ENCODE results near the gene DNAJB2.
"Not testable (repeated sequence)": the region's sequence is repeated elsewhere in the genome, so short reads cannot be mapped to it uniquely, and the experiment has no call there.

DNAJB2 gene

DNA sequence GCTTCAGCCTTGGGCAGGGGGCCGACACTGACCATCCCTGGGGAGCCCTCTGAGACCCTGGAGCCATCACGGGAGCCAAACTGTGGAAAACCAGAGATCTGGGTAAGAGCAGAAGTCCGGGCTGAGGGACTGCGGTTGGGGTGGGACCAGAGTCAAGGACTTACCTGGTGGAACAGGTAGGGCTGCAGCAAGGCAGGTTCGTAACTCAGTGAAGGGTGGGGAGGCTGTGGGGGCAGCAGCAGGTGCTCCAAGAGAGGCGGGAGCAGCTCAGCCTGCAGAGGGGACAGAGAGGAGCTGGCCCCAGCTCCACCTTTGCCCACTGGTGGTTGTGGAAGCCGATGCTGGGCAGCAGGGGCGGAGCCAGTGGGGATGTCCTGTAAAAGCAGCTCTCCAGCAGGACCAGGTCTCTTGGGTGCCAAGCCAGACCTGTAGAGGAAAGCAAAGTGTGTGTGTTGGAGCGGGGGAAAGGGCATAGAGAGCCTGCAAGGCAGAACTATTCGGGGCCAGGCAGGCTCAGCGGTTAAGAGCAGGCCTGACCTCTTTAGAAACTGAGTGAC is 23.3 kb downstream of the DNAJB2 start:
- no peaks in the 10 kb centered on the region for H3K36me3 Mint-ChIP-seq (ENCODE audit: low read depth)
- no peaks in the 10 kb centered on the region for H3K9me3 Mint-ChIP-seq
- no peaks in the 10 kb centered on the region for H3K4me1 Mint-ChIP-seq
- H3K27ac Mint-ChIP-seq, result no peak overlapping the region
- H3K4me3 Mint-ChIP-seq, result no peak overlapping the region
- no peak for TF ChIP-seq CTCF (IDR thresholded peaks at IDR 0.05; ENCODE audit: unreplicated experiment in 3 of 3)
- H3K27me3 Mint-ChIP-seq (ENCODE audit: low read depth), result peaks cover 95% of the 10 kb centered on the region

DNA sequence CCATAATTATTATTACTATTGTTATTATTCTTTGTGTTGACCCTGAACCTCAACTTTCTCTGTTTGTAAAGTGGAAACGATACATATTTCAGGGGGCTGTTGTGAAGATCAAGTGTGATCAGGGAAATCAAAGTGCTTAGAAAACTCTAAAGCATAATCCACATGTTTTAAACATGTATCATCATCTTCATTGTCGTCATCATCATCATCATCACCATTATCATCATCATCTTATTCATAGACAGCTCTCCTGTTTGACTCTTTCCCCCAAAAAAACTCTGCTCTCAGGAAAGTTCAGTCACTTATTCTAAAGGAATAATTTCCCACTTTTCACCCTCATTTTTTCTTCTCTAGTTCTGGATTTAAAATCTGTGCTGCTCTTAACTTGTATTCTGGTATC is 25.1 kb downstream of the DNAJB2 start:
- Mint-ChIP-seq H3K27ac (no peak overlapping the region), H3K9me3 (no peaks in the 10 kb centered on the region)
- TF ChIP-seq CTCF (IDR thresholded peaks at IDR 0.05; ENCODE audit: unreplicated experiment in 3 of 3), result no peak

GRCh38 chr2:219306047-219306446 is 26.9 kb downstream of the DNAJB2 start:
- Mint-ChIP-seq H3K4me3 (no peak overlapping the region), H3K27me3 (ENCODE audit: low read depth) (peaks cover 99% of the 10 kb centered on the region), H3K4me1 (no peaks in the 10 kb centered on the region), H3K27ac (no peak overlapping the region), H3K9me3 (no peaks in the 10 kb centered on the region), H3K36me3 (ENCODE audit: low read depth) (no peaks in the 10 kb centered on the region)
- no peak for TF ChIP-seq CTCF (IDR thresholded peaks at IDR 0.05; ENCODE audit: unreplicated experiment in 3 of 3)

More for the DNA sequence above, 25.1 kb downstream of the DNAJB2 start:
- no peaks in the 10 kb centered on the region for H3K36me3 Mint-ChIP-seq (ENCODE audit: low read depth)
- peaks cover 100% of the 10 kb centered on the region for H3K27me3 Mint-ChIP-seq (ENCODE audit: low read depth)
- no peak overlapping the region for H3K4me3 Mint-ChIP-seq
- no peaks in the 10 kb centered on the region for H3K4me1 Mint-ChIP-seq

DNA sequence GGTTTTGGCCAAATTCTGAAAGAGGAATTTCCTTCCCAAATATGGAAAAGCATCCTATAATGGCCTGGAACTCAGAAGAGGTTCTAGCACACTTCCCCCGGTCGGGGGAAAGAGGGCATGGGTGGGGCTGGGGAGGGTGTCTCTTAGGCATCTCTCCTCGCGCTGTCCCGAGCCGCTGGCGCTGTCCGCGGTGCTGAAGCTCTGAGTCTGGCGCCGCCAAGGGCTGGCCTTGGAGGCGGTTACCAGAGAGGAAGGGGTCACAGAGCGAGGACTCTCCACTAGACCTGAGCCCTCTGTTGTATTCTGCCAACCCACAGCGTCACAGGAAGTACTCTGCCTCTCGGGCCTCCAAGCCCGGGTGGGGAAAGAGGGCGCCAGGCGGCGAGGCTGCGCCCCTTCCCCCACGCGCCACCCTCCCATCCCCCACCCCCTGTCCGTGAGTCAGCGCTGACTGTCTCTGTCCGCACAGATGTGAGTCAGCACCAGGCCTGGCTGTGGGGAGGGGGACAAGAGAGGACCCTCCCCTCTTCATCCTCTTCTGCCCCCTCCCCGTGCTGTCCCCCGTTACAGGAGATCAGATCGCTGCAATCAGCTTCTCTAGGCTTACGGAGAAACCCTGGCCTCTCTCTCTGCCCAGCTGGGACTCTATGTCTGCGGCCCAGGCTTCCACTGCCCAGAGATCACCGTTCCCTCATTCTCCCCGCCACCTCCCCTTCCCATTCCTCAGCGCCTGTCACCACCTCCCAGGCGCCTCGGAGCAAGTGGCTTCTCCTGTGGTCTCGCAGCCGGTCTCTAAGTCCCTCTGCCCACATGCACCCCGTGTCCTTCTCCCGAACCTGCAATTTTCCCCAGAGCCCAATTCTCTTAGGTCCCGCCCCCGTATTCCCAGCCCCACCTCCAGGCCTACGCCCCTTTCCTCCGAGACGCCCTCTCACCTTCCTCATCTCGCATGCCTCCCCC is 29.3 kb downstream of the DNAJB2 start:
- H3K27ac Mint-ChIP-seq, result no peak overlapping the region
- no peak for TF ChIP-seq CTCF (IDR thresholded peaks at IDR 0.05; ENCODE audit: unreplicated experiment in 3 of 3)
- no peaks in the 10 kb centered on the region for H3K4me1 Mint-ChIP-seq
- H3K27me3 Mint-ChIP-seq (ENCODE audit: low read depth), result peaks cover 84% of the 10 kb centered on the region
- H3K9me3 Mint-ChIP-seq, result peaks cover 2% of the 10 kb centered on the region
- H3K36me3 Mint-ChIP-seq (ENCODE audit: low read depth), result no peaks in the 10 kb centered on the region
- H3K4me3 Mint-ChIP-seq, result peak overlapping the region in 2 of 3 experiments; percentile 42 to 66

DNA sequence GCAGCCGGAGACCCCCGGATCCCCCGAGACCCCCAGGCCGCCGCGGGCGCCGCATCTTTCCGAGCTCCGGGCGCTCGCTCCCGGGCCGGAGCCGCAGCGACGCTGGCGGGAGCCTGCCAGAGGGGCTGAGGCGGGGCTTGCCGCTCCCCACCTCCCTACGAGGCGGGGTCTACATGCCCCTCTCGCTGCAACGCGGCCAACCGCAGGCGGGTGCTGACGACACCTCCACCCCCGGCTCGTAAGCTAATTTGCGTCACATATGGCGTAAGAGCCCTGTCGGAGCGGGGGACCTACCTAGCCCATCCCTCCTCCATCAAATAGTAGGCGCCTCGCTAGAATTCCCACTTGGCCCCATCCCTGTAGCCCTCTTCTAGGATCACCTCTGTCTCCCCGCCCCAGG is 30.1 kb downstream of the DNAJB2 start, which contains the start of gene PTPRN:
PTPRN (minus strand) TSS at position 124 of the 400 bp plus-strand sequence; CDS start at position 55, 69 bp downstream.
- no peak within 1 kb of the TSS for H3K27ac Mint-ChIP-seq

DNA sequence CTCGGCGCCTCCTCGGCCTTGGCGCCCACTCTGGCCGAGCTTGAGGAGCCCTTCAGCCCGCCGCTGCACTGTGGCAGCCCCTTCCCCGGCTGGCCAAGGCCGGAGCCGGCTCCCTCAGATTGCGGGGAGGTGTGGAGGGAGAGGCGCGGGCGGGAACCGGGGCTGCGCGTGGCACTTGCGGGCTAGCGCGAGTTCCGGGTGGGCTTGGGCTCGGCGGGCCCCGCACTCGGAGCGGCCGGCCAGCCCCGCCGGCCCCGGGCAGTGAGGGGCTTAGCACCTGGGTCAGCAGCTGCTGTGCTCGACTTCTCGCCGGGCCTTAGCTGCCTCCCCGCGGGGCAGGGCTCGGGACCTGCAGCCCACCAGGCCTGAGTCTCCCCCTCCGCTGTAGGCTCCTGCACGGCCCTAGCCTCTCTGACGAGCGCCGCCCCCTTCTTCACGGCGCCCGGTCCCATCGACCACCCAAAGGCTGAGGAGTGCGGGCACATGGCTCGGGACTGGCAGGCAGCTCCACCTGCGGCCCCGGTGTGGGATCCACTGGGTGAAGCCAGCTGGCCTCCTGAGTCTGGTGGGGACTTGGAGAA is 33.6 kb downstream of the DNAJB2 start:
- H3K4me1 Mint-ChIP-seq; H3K9me3 Mint-ChIP-seq; H3K4me3 Mint-ChIP-seq; H3K27ac Mint-ChIP-seq; H3K36me3 Mint-ChIP-seq (ENCODE audit: low read depth): not testable (repeated sequence)
- H3K27me3 Mint-ChIP-seq (ENCODE audit: low read depth), result peaks cover 43% of the 10 kb centered on the region

More for the DNA sequence above, 30.1 kb downstream of the DNAJB2 start, which contains the start of gene PTPRN:
- peaks cover 78% of the 10 kb centered on the region for H3K27me3 Mint-ChIP-seq (ENCODE audit: low read depth)
- H3K4me1 Mint-ChIP-seq, result no peaks in the 10 kb centered on the region
- H3K36me3 Mint-ChIP-seq (ENCODE audit: low read depth), result no peaks in the 10 kb centered on the region
- H3K9me3 Mint-ChIP-seq, result peaks cover 4% of the 10 kb centered on the region
- TF ChIP-seq CTCF (IDR thresholded peaks at IDR 0.05; ENCODE audit: unreplicated experiment in 3 of 3), result no peak
- peak within 1 kb of the TSS in 2 of 3 experiments; percentile 42 to 66 for H3K4me3 Mint-ChIP-seq

Measured in nephron (organoid).